RWPE1 (cell line): ENCODE results near the gene CLEC1A.

Source experiments
- CTCF ChIA-PET: fragments of 350-600 bp; sonication (Branson Sonifier 250); formaldehyde crosslinking; extraction: SDS; loops from one replicate; lab custom pipeline; 2021; lab: Yijun Ruan, JAX
- POLR2A ChIA-PET: fragments of 400-600 bp; formaldehyde crosslinking; extraction: SDS; loops from one replicate; lab custom pipeline; 2020; ENCODE audit warnings: antibody characterized with exemption; ENCODE audit not compliant: low non-redundant PET; lab: Yijun Ruan, JAX
- DNase-seq: peaks from one replicate; pipeline ENCODE4 v3.0.0; 2012; ENCODE audit warnings: low spot score
- H3K27ac ChIP-seq: fragments of 450-650 bp; 2 replicates; pipeline ENCODE4 v1.5.1; 2017
- TF ChIP-seq, protein P1 (sequence below): fragments of 450-650 bp; conservative IDR thresholded peaks from 2 replicates; pipeline ENCODE4 v1.5.1; 2017; ENCODE audit warnings: low read depth, mild to moderate bottlenecking

The CLEC1A gene

GRCh38 chr12:10121278-10121677 is 22.5 kb upstream of the CLEC1A start:
- CTCF ChIA-PET = no interaction called here
- no peak overlapping the region for H3K27ac ChIP-seq
- DNase-seq = no peak
- TF ChIP-seq, protein P1, sequence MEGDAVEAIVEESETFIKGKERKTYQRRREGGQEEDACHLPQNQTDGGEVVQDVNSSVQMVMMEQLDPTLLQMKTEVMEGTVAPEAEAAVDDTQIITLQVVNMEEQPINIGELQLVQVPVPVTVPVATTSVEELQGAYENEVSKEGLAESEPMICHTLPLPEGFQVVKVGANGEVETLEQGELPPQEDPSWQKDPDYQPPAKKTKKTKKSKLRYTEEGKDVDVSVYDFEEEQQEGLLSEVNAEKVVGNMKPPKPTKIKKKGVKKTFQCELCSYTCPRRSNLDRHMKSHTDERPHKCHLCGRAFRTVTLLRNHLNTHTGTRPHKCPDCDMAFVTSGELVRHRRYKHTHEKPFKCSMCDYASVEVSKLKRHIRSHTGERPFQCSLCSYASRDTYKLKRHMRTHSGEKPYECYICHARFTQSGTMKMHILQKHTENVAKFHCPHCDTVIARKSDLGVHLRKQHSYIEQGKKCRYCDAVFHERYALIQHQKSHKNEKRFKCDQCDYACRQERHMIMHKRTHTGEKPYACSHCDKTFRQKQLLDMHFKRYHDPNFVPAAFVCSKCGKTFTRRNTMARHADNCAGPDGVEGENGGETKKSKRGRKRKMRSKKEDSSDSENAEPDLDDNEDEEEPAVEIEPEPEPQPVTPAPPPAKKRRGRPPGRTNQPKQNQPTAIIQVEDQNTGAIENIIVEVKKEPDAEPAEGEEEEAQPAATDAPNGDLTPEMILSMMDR = no peak
- POLR2A ChIA-PET = no interaction called here

DNA sequence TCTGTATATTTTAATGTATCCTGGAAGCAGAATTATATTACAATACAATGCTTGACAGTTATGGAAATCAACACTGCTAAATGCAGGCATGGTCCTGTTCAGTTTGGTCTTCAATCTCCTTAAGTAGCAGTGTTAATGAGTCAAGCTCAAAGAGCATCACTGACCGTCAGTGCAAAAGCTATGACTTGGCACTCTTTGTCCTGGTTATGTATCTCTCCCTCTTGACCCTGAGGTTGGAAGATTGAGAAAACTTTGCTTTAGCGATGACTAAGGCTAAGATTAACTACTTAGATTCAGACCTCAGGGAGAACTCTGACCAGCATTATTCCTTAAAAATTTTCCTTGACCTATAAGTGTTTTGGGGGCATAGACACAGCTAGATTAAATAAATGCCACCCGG is 20.3 kb upstream of the CLEC1A start:
- no peak overlapping the region for H3K27ac ChIP-seq
- ChIA-PET CTCF (no interaction called here), POLR2A (no interaction called here)
- DNase-seq = no peak
- TF ChIP-seq, protein P1 = no peak

GRCh38 chr12:10115890-10116289 is 17.1 kb upstream of the CLEC1A start:
- POLR2A ChIA-PET = no interaction called here
- TF ChIP-seq, protein P1 = no peak
- DNase-seq = no peak
- no peak overlapping the region for H3K27ac ChIP-seq
- CTCF ChIA-PET = no interaction called here

DNA sequence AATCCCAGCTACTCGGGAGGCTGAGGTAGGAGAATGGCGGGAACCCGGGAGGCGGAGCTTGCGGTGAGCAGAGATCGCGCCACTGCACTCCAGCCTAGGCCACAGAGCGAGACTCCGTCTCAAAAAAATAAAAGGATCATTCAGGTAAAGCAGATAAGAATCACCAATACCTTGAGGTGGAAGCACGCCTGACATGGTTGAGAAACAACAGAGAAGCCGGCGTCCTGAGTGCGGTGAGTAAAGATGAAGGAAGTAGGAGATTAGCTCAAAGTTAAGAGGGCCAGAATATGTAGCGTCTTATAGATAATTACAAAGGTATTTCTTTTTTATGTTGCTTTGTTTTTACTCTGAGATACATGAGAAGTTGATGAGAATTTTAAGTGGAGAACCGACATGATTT is 16.5 kb upstream of the CLEC1A start:
- DNase-seq = no peak
- H3K27ac ChIP-seq = no peak overlapping the region
- POLR2A ChIA-PET = no interaction called here
- CTCF ChIA-PET = no interaction called here
- TF ChIP-seq, protein P1 = no peak

DNA sequence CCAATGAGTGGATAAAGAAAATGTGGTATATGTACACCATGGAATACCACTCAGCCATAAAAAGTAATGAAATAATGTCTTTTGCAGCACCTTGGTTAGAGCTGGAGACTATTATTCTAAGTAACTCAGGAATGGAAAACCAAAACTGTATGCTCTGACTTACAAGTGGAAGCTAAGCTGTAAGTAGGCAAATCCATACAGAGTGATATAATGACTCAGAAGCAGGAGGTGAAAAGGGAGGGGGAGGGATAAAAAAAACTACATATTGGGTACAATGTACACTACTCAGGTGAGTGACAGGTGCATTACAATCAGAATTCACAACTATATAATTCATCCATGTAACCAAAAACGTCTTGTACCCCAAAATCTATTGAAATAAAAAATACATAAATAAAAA is 15.1 kb upstream of the CLEC1A start:
- ChIA-PET POLR2A (no interaction called here), CTCF (interaction anchor here (0.7 kb wide), 2 partner anchors 300 to 621 kb away, joined by 3 to 5 read pairs; no protein-coding TSS in a partner anchor)
- DNase-seq = no peak
- TF ChIP-seq, protein P1 = no peak
- no peak overlapping the region for H3K27ac ChIP-seq

DNA sequence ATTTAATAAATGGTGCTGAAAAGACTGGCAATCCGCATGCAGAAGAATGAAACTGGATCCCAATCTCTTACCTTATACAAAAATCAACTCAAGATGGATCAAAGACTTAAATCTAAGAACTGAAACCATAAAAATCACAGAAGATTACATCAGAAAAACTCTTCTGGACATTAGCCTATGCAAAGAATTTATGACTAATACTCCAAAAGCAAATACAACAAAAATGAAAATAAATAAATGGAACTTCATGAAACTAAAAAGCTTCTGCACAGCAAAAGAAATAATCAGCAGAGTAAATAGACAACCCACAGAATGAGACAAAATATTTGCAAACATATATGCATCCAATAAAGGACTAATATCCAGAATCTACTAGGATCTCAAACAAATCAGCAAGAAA is 14.3 kb upstream of the CLEC1A start:
- H3K27ac ChIP-seq = no peak overlapping the region
- ChIA-PET CTCF (no interaction called here), POLR2A (no interaction called here)
- DNase-seq = no peak
- TF ChIP-seq, protein P1 = no peak

DNA sequence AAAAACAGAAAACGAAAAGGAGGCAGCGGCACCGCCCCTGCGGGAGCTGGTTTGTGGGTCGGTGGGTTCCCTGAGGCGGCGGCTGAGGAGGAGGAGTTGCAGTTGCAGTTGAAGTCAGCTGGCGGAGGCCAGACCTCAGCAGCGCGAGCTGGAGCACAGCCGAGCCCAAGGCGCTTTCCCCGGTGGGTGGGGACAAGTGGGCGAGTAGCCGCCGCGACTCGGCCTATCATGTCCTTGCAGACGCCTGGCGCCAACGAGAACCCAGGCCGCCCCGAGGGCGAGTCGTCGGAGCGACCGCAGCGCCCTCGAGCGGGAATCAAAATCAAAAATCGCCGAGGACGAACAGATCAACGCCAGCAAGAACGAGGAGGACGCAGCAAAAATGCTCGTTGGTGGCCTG is 12.7 kb upstream of the CLEC1A start:
- no peak for DNase-seq
- no peak overlapping the region for H3K27ac ChIP-seq
- TF ChIP-seq, protein P1 = no peak
- ChIA-PET CTCF (no interaction called here), POLR2A (no interaction called here)
